CD14-positive monocyte (primary cell): ENCODE results near the gene ITGB2. TPM values are rescaled to one million over a fixed set of nuclear protein-coding genes. Genes with fewer than 3 reads are reported as not detected.

ENCODE experiments used
- DNase-seq, 3 donors: peaks; one replicate each; pipeline ENCODE4 v3.0.0-alpha.2; 2011 to 2022
- H2AFZ ChIP-seq: 2 replicates; pipeline ENCODE4 v1.6.0; 2012; ENCODE audit warnings: mild to moderate bottlenecking, low read depth, low read length, inconsistent platforms; ENCODE audit not compliant: insufficient read depth, poor library complexity, severe bottlenecking
- H3K27ac ChIP-seq, 2 donors: 1 replicate in 1 of 2; 2 replicates in 1 of 2; pipeline ENCODE4 v1.5.1; 2012 to 2013; ENCODE audit warnings: low read length in 2 of 2, control low read depth in 1 of 2, inconsistent platforms in 1 of 2, low read depth in 1 of 2, mild to moderate bottlenecking in 1 of 2
- H3K27me3 ChIP-seq, 2 donors: one replicate each; pipeline versions ENCODE4 v1.6.0 to v1.6.1; 2011 to 2013; ENCODE audit warnings: low read length in 2 of 2; ENCODE audit not compliant: control insufficient read depth in 2 of 2, insufficient read depth in 2 of 2
- H3K36me3 ChIP-seq, 2 donors: replicated peaks in 1 of 2; 1 replicate in 1 of 2; 2 replicates in 1 of 2; pipeline versions ENCODE4 v1.5.1 to v1.6.1; 2012 to 2013; ENCODE audit warnings: low read length in 2 of 2, control low read depth in 1 of 2, inconsistent platforms in 1 of 2, mild to moderate bottlenecking in 1 of 2; ENCODE audit not compliant: insufficient read depth in 2 of 2, control insufficient read depth in 1 of 2
- H3K4me1 ChIP-seq, 2 donors: 1 replicate in 1 of 2; 2 replicates in 1 of 2; pipeline versions ENCODE4 v1.5.1 to v1.6.1; 2012 to 2013; ENCODE audit warnings: low read length in 2 of 2, control low read depth in 1 of 2, inconsistent platforms in 1 of 2, mild to moderate bottlenecking in 1 of 2, moderate library complexity in 1 of 2; ENCODE audit not compliant: insufficient read depth in 2 of 2, control insufficient read depth in 1 of 2
- H3K4me2 ChIP-seq: replicated peaks from 2 replicates; pipeline ENCODE3; 2012; ENCODE audit warnings: low read length, moderate library complexity, mild to moderate bottlenecking; ENCODE audit not compliant: poor library complexity, severe bottlenecking; ENCODE audit errors: extremely low read depth
- H3K4me3 ChIP-seq, 3 experiments: fragments of 200-600 bp in 1 of 3; sonication (generic) in 1 of 3; replicated peaks in 1 of 3; 1 replicate in 2 of 3; 2 replicates in 1 of 3; pipeline ENCODE4 v1.5.1; 2011 to 2013; ENCODE audit warnings: low read length in 3 of 3, mild to moderate bottlenecking in 3 of 3, control low read depth in 2 of 3, low read depth in 2 of 3, inconsistent platforms in 1 of 3, moderate library complexity in 1 of 3
- H3K79me2 ChIP-seq: 2 replicates; pipeline ENCODE4 v1.6.0; 2012; ENCODE audit warnings: mild to moderate bottlenecking, control low read depth, inconsistent platforms, low read length, moderate library complexity; ENCODE audit not compliant: insufficient read depth
- H3K9ac ChIP-seq: 2 replicates; pipeline ENCODE4 v1.6.0; 2017; ENCODE audit warnings: low read length, mild to moderate bottlenecking; ENCODE audit not compliant: insufficient read depth, poor library complexity, severe bottlenecking
- H3K9me3 ChIP-seq, 2 donors: replicated peaks in 1 of 2; 1 replicate in 1 of 2; 2 replicates in 1 of 2; pipeline versions ENCODE4 v1.5.1 to v1.6.1; 2012 to 2013; ENCODE audit warnings: low read length in 2 of 2, control low read depth in 1 of 2; ENCODE audit not compliant: control insufficient read depth in 1 of 2, insufficient read depth in 1 of 2
- H4K20me1 ChIP-seq: 2 replicates; pipeline ENCODE4 v1.6.0; 2012; ENCODE audit warnings: mild to moderate bottlenecking, low read length, control low read depth, moderate library complexity; ENCODE audit not compliant: insufficient read depth
- H3K27ac Mint-ChIP-seq, 7 donors: one replicate each; pipeline ENCODE4 v1.8.0; 2020; ENCODE audit warnings: mild to moderate bottlenecking in 7 of 7, mixed read lengths in 7 of 7, moderate library complexity in 6 of 7, inconsistent platforms in 2 of 7
- H3K27me3 Mint-ChIP-seq, 3 donors: one replicate each; pipeline ENCODE4 v1.8.0; 2021 to 2022; ENCODE audit warnings: low read depth in 3 of 3, mild to moderate bottlenecking in 3 of 3, mixed read lengths in 3 of 3, moderate library complexity in 3 of 3, inconsistent platforms in 1 of 3
- H3K36me3 Mint-ChIP-seq, 2 donors: one replicate each; pipeline ENCODE4 v1.8.0; 2020; ENCODE audit warnings: mixed read lengths in 2 of 2, inconsistent platforms in 1 of 2, mild to moderate bottlenecking in 1 of 2
- H3K4me1 Mint-ChIP-seq: one replicate; pipeline ENCODE4 v1.8.0; 2020; ENCODE audit warnings: mild to moderate bottlenecking, mixed read lengths
- H3K4me3 Mint-ChIP-seq, 2 donors: one replicate each; pipeline ENCODE4 v1.8.0; 2020; ENCODE audit warnings: mild to moderate bottlenecking in 2 of 2, mixed read lengths in 2 of 2, moderate library complexity in 1 of 2
- H3K9me3 Mint-ChIP-seq, 7 donors: one replicate each; pipeline ENCODE4 v1.8.0; 2020 to 2022; ENCODE audit warnings: mixed read lengths in 7 of 7, mild to moderate bottlenecking in 6 of 7, moderate library complexity in 6 of 7, inconsistent platforms in 2 of 7
- CTCF ChIP-seq: fragments of 200-600 bp; IDR thresholded peaks from one replicate; pipeline ENCODE4 v1.8.0; 2022; ENCODE audit warnings: antibody characterized with exemption, mild to moderate bottlenecking
- WGBS: methylation state at CpG from one replicate; pipeline ENCODE4 v1.1.5; 2013; ENCODE audit warnings: missing lambda C conversion rate; ENCODE audit not compliant: insufficient coverage; 5-methylcytosine and 5-hydroxymethylcytosine counted together
- intact Hi-C, 2 donors: fragments of 100-400 bp; cut with micrococcal nuclease; formaldehyde crosslinking; loops; one replicate each; pipeline versions ENCODE4 v1.15.0 to v1.15.1; 2023
- polyA plus RNA-seq, 3 donors: library from polyadenylated mRNA; depleted of rRNA in 1 of 3; unstranded in 2 of 3; stranded (reverse) in 1 of 3; fragments of 300-500 nt in 2 of 3; fragments of >200 nt in 1 of 3; fragmentation: Illumina TruSeq in 2 of 3; gene quantifications; 1 replicate in 2 of 3; 2 replicates in 1 of 3; pipeline ENCODE4 v1.2.3, GENCODE V29; 2012 to 2021

ITGB2 gene
- polyA plus RNA-seq, 3 donors = 1,470 to 1,628 (median 1,602) TPM

- no peak overlapping the region for H3K9ac ChIP-seq
- 97% methylated on average over 26 of the region's 28 CpGs for WGBS
- Mint-ChIP-seq H3K4me3 (no peak overlapping the region), H3K36me3 (peaks cover 73 to 100% of the 10 kb centered on the region in 2 donors), H3K27ac (peak overlapping the region in 5 of 7 donors; percentile 30 to 79 (median 50)), H3K9me3 (peaks cover 0 to 1% (median 0%) of the 10 kb centered on the region in 7 donors), H3K27me3 (peaks cover 0 to 1% (median 0%) of the 10 kb centered on the region in 3 donors), H3K4me1 (peaks cover 48% of the 10 kb centered on the region)
- no peaks in the 10 kb centered on the region for H3K9me3 ChIP-seq
- H4K20me1 ChIP-seq = peaks cover 100% of the 10 kb centered on the region
- H3K4me3 ChIP-seq = no peak overlapping the region
- H3K4me2 ChIP-seq = no peak overlapping the region
- peaks cover 56 to 76% of the 10 kb centered on the region in 2 donors for H3K4me1 ChIP-seq
- peak overlapping the region; percentile 23 to 39 for H3K27ac ChIP-seq
- H3K79me2 ChIP-seq = peaks cover 92% of the 10 kb centered on the region
- peaks cover 99 to 100% of the 10 kb centered on the region in 2 donors for H3K36me3 ChIP-seq
- intact Hi-C loops = no loop called here
- DNase-seq = no peak
- no peak for TF ChIP-seq CTCF
- H2AFZ ChIP-seq = no peak overlapping the region
- no peaks in the 10 kb centered on the region for H3K27me3 ChIP-seq
These were observed 20.0 kb downstream of the ITGB2 start for GRCh38 chr21:44900559-44901251.

- H3K9me3 ChIP-seq = no peaks in the 10 kb centered on the region
- H3K79me2 ChIP-seq = peaks cover 86% of the 10 kb centered on the region
- H3K4me3 Mint-ChIP-seq = no peak overlapping the region
- peaks cover 48 to 69% of the 10 kb centered on the region in 2 donors for H3K4me1 ChIP-seq
- intact Hi-C loops = no loop called here
- H3K27ac Mint-ChIP-seq = peak overlapping the region in 3 of 7 donors; percentile 66 to 86 (median 66)
- H3K27me3 ChIP-seq = no peaks in the 10 kb centered on the region
- no peak overlapping the region for H3K9ac ChIP-seq
- H3K4me2 ChIP-seq = no peak overlapping the region
- peaks cover 73 to 99% of the 10 kb centered on the region in 2 donors for H3K36me3 Mint-ChIP-seq
- H3K4me3 ChIP-seq = no peak overlapping the region
- peak overlapping the region; percentile 23 to 39 for H3K27ac ChIP-seq
- 90% methylated on average over 31 of the region's 37 CpGs for WGBS
- H3K4me1 Mint-ChIP-seq = peaks cover 42% of the 10 kb centered on the region
- no peak for TF ChIP-seq CTCF
- peaks cover 0 to 1% (median 0%) of the 10 kb centered on the region in 3 donors for H3K27me3 Mint-ChIP-seq
- H3K36me3 ChIP-seq = peaks cover 98 to 99% of the 10 kb centered on the region in 2 donors
- H3K9me3 Mint-ChIP-seq = peaks cover 0 to 3% (median 0%) of the 10 kb centered on the region in 7 donors
- DNase-seq = no peak
- peaks cover 99% of the 10 kb centered on the region for H4K20me1 ChIP-seq
- no peak overlapping the region for H2AFZ ChIP-seq
These were observed 20.7 kb downstream of the ITGB2 start for GRCh38 chr21:44899768-44900558.
